Left kidney (tissue), 2 donors: ENCODE data around the gene LYPD6B. TPM values are rescaled to one million over a fixed set of nuclear protein-coding genes. Genes with fewer than 3 reads are reported as not detected.
"Not testable (repeated sequence)": the region's sequence is repeated elsewhere in the genome, so short reads cannot be mapped to it uniquely, and the experiment has no call there.

Experiments
- DNase-seq: peaks from one replicate; pipeline ENCODE4 v3.0.0-alpha.2; 2013
- polyA plus RNA-seq: library from polyadenylated mRNA; unstranded; fragments of 120-200 nt; gene quantifications from one replicate; pipeline ENCODE4 v1.2.1, GENCODE V29; 2013; ENCODE audit not compliant: insufficient read length

The LYPD6B gene
- polyA plus RNA-seq, 1 donor, result 37.2 TPM

DNA sequence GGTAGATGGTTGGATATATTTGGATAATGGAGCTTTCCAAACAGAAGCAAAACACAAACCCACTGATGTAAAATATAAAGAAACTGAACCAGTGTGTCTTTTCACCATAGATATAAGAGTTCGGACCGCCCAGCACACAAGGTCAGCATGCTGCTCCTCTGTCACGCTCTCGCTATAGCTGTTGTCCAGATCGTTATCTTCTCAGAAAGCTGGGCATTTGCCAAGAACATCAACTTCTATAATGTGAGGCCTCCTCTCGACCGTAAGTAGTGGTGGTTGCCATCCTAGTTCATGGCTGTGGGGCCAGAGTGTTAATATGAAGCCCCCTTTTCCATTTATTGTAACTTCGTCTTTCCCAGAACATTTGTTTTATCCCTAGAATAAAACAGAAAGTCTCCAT lies 166.6 kb downstream of the LYPD6B start:
- no peak for DNase-seq

DNA sequence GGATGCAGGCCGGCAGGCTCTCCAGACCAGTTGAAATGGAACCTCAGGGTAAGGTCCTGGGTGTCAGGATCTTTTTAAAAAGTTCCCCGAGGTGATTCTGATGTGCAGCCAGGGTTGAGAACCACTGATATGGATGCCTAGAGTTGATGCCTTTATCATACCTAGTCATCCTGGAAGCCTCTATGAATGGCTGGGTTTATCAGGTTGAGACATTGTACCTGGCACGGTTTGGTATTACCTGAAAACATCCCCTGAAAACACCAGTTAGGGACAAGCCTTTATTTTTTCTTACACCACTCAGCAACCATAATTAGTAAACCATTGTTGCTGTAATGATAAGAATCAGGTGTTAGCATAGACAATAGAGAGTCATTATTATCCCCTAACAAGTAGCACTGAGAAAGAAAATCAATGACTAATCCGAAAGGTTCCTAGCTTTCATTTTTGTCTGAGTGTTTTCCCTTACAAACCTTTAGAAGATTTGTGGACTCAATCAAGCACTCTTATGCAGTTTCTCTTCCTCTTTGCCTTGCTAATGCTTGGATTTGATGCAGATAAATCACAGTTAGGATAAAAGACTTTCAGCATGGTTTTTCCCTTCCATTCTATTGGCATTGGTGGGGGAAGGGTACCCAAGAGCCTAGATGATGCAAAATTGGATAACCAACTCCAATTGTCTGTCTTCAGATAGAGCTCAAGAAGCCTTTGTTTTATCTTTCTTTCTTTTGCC lies 175.4 kb downstream of the LYPD6B start:
- no peak for DNase-seq

DNA sequence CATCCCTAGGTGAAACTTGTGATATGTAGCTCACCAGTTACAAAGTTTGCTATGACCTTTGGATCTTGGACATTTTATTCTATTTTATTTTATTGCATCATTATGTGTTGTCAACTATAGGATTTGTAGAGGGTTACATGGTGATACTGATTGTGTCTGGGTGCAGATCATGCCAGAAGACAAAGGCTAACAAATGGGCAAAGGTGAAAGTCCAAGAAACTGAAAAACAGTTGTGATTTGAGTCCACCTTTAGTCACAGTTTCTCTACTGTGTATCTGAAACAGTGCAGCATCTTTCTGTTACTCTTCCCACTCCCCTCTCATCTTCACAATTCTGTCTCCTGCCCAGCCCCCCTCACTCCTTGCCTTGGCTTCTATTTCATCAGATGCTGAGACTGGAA lies 180.0 kb downstream of the LYPD6B start:
- no peak for DNase-seq

DNA sequence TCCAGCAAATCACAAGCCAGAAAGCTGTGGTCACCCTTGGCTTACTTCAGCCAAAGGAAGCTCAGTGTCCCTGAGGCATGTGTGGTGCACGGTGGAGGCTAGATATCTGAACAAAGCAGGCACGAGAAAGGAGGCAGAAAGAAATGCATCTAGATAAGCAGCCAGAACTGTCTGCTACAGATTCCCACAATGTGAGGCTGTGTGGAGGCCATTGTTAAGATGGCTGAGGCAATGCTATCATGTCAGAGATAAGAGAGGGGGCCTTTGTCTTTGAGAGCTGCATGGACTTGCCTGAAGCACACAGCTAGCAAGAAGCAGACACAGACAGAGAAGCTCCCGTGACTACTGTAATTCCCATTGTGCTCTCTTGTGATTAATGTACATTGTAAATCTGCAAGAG lies 181.4 kb downstream of the LYPD6B start:
- DNase-seq, result no peak

DNA sequence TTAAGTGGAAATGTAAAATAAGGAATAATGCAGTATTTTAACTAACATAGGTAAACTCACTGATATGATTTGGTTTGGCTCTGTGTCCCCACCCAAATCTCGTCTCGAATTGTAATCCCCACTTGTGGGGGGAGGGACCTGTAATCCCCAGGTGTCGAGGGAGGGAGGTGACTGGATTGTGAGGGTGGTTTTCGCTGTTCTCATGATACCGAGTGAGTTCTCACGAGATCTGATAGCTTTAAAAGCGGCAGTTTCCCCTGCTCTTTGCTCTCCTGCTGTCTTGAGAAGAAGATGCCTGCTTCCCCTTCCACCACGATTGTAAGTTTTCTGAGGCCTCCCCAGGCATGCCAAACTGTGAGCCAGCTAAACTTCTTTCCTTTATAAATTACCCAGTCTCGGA lies 182.5 kb downstream of the LYPD6B start:
- DNase-seq, result no peak

DNA sequence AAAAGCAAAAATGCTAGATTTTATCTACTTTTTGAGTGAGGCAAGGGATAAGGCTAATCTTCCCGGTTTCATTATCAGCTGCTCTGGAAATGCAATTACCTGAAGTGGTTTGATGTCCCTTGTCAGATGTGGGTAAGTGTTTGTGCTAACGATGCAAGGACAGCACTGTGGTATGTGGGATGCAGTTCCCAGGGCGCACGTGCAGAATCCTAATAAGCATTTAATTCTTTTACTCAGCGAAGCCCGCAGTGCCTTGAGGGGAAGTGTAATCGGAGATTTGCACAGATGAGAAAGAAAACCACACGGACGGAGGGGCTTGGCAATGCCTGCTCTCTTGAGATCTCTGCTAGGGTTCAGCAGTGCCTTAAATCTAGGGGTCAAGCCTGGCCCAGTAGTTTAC lies 183.4 kb downstream of the LYPD6B start:
- DNase-seq, result peak; percentile 35

DNA sequence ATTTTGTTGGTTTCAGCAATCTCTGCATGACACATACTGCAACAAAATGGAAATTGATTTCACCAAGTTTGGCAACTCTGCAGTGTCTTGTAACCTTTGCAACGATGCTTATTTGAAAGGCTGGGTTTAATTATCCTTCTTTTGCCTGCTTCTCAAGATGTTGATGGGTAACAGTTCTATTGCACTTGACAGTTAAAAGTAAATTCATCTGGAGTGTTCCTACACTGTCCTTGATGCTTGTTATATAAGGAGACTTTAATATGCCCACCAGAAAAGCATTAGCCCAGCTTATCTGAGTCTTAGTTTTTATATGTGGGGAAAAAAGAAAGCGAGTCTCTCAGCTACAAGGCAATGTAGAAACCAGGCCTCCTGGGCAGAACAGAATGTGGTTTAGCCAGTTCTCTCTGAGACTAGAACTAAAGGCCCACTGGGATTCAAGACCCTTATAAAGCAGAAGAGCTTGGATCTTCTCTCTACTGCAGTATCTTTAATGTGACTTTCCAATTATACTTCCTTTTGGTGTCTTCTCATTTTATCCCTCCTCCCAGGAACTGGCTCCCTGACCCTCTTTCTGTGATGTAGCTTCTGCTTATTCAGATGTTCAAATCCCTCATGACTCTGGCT lies 185.1 kb downstream of the LYPD6B start:
- DNase-seq, result no peak

DNA sequence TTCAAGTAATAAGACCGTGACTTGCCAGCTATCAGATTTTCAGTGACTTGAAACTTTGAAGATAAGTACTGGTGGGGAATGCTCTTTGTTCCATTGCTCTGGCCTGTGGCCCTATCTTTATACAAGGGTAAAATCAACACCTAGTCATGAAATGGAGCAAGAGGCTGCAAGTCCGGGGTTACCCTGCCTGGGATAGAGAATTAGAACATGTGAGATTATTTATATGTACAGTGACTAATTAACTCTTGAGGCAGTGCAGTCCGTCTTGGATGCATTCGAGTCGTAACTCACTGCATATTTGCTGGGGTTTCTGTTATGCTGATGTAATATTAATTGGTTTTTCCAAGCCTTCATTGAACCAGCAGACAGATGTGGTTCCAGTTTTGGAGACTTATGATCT lies 186.0 kb downstream of the LYPD6B start:
- no peak for DNase-seq

DNA sequence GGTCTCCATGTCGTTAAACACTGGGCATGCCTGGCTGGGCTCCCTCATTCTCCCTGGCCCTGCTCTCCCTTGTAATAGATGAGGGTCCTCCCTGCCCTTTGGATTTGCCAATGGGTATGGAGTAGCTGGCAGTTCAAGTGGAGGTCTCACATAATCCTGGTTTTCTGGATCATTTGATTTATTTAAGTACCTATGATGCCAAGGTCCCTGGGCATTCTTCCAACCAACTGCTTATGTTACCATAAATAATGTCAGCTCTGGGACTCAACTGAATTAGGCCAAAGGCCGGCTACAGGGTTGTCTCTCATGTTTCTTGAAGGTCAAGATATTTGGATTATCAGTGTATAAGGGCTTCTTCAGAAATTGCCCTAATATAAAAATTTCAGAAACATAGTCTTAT lies 186.9 kb downstream of the LYPD6B start:
- no peak for DNase-seq

DNA sequence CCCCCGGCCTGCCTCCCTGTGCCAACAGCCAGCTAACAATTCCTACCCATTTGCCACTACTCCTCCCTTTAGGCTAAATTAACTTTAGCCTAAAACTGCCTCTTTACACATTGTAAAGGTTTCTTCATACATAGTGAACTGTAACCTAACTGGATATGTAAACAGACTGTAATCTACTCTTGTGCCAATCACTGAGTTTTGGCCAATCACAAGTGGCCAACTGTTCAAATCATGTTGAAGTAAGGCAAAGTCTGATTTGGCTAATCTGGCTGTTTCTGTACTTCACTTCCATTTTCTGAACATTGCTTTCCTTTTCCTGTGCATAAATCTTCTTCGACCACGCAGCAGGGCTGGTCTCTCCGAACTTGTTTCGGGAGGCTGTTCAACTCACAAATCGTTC lies 188.3 kb downstream of the LYPD6B start:
- no peak for DNase-seq

DNA sequence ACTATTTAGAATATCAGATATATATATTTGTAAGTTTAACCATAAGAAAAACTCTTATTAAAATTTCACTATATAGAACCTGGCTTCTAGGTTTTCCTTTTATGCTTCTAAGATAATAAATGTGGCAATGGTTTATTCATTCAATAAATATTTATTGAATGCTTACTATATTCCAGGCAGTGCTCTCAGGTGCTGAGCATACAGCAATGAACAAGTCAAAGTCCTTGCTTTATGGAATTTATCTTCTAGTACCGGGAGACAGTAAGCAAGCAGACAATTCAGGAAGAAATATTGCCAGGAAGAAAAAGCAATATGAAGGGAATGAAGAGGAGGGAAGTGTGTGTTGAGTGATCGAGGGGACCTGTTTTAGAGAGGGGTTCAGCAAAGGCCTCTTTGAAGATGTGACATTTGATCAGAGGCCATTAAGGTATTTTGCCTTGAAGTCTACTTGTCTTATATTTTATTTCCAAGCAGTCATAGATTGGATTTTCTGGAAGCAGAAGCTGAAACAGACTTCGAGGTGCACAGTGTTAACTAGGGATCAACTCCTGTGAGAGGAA lies 197.4 kb downstream of the LYPD6B start:
- DNase-seq, result no peak

DNA sequence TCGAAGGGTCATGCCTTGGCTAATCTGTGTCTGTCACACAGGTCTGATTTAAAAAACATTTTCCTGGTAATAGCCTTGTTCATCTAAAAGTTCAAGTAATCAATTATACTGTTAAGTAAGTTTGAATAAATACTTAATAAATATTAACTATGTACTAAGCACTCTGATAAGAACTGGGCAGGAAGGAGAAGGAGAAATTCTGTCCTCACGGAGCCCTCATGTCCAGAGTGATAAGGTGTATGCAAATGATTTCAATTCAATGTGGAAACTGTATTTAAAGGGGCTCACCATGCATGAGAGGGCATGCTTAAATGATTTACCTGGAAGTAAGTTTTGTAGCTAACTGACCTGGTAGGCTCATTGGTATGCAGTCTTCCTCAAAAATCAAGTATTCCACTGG lies 197.9 kb downstream of the LYPD6B start:
- no peak for DNase-seq

DNA sequence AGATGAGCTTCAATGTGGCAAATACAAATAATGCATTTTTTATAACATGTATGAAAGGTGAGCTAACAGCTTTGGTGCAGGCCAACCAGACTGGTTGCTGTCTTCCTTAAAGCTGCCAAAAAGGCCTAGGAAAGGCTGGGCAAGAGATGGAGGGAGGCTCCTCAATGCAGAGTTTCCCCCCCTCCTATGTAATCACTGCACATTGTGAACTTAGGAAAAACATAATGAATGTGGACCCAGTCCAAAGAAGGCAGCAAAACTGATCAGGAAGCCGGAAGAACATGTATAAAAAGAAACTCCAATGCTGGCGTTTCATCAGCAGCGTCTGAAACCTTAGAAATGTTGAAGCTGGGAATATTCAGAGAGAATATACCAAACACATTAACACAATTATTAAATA lies 207.7 kb downstream of the LYPD6B start:
- DNase-seq, result no peak

DNA sequence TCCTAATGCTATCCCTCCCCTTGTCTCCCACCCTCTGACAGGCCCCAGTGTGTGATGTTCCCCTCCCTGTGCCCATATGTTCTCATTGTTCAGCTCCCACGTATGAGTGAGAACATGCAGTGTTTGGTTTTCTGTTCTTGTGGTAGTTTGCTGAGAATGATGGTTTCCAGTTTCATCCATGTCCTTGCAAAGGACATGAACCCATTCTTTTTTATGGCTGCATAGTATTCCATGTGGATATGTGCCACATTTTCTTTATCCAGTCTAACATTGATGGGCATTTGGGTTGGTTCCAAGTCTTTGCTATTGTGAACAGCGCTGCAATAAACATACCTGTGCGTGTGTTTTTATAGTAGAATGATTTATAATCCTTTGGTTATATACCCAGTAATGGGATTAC lies 212.9 kb downstream of the LYPD6B start:
- not testable (repeated sequence) for DNase-seq

DNA sequence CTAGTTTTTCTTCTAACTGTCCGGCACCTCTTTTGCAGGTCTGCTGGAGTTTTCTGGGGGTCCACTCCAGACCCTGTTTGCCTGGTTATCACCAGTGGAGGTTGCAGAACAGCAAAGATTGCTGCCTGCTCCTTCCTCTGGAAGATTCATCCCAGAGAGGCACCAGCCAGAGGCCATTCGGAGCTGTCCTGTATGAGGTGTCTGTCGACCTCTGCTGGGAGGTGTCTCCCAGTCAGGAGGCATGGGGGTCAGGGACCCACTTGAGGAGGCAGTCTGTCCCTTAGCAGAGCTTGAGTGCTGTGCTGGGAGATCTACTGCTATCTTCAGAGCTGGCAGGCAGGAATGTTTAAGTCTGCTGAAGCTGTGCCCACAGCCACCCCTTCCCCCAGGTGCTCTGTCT lies 218.4 kb downstream of the LYPD6B start:
- DNase-seq, result not testable (repeated sequence)

DNA sequence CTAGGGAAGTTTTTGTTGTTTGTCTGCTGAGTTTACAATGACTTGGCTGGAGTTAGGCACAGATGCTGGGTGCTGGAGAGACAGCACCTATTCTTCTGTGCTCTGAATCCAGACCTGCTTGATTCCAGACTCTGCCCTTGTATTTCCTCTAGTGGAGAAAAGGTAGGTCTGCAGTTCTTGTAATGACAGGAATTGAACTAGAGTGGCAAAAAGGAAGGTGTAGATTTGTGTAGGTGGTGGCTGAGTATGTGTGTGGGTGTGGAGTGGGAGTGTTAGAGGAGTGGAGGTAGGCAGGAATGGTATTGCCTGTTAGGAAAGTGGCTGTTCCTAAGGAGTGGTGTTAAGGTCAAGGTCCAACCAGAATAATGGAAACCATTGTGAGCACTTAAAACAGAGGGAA lies 220.0 kb downstream of the LYPD6B start:
- no peak for DNase-seq

DNA sequence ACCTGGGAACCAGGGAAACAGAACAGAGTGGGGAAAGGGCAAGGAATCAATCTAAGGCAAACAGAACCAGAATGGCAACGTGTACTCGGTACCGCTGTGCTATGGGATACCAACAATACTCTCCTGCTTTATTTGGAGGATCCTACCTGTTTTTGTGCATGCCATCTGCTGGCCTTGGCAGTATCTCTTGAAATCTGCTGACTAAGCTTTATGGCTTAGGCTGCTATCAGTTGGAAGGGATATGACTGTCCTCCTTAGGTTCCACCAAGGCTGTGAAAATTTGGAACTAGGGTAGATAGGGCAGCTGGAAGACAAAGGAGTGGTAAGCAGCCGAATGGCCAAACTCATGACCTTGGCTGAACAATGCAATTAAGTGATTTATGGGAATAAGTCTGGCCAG lies 220.6 kb downstream of the LYPD6B start:
- DNase-seq, result no peak

DNA sequence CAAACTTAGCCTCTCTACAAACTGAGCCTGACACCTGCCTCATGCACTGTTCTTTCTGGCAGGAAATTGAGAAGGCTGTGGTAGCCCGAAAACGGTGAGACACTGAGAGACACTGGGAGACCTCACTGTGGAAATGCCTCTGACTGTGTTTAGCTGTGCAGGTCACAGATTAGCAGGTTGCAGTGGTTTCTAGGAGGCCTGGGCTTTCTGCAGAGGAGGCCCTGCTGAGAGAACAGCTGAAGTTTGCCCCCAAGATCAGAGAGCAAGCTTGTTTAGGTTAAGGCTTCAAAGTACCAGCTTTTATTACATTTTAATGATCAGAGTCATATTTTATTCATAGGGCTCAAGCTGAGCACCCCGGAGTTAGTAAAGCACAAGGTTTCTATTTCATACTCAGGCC lies 223.2 kb downstream of the LYPD6B start:
- DNase-seq, result no peak

Other genes starting within 250 kb of the LYPD6B start
- 5.5 TPM for gene KIF5C, start 163.5 kb upstream of the LYPD6B start, polyA plus RNA-seq